Measurements from ENCODE around the gene RPH3AL.

- TF ChIP-seq CTCF (IDR thresholded peaks at IDR 0.05) (no peak), POLR2A (IDR thresholded peaks at IDR 0.05) (no peak)
These were observed 180.7 kb downstream of the RPH3AL start for GRCh38 chr17:171871-172270.
